IPS-18a (cell line): Measurements from ENCODE around the gene IPO4.

Experiments
- H3K27ac ChIP-seq: one replicate; pipeline ENCODE4 v1.5.1; 2013; ENCODE audit warnings: low read length
- H3K27me3 ChIP-seq: one replicate; pipeline ENCODE4 v1.6.1; 2013; ENCODE audit warnings: mild to moderate bottlenecking, low read length; ENCODE audit not compliant: control insufficient read depth, insufficient read depth
- H3K36me3 ChIP-seq: one replicate; pipeline ENCODE4 v1.6.1; 2013; ENCODE audit warnings: low read depth, low read length; ENCODE audit not compliant: control insufficient read depth
- H3K4me1 ChIP-seq: one replicate; pipeline ENCODE4 v1.6.1; 2013; ENCODE audit warnings: low read depth, low read length; ENCODE audit not compliant: control insufficient read depth
- H3K4me3 ChIP-seq: one replicate; pipeline ENCODE4 v1.5.1; 2013; ENCODE audit warnings: low read length
- H3K9ac ChIP-seq: one replicate; pipeline ENCODE4 v1.6.1; 2013; ENCODE audit warnings: mild to moderate bottlenecking, low read length, moderate library complexity
- H3K9me3 ChIP-seq: one replicate; pipeline ENCODE4 v1.6.1; 2013; ENCODE audit warnings: low read depth, low read length; ENCODE audit not compliant: control insufficient read depth

Gene IPO4

DNA sequence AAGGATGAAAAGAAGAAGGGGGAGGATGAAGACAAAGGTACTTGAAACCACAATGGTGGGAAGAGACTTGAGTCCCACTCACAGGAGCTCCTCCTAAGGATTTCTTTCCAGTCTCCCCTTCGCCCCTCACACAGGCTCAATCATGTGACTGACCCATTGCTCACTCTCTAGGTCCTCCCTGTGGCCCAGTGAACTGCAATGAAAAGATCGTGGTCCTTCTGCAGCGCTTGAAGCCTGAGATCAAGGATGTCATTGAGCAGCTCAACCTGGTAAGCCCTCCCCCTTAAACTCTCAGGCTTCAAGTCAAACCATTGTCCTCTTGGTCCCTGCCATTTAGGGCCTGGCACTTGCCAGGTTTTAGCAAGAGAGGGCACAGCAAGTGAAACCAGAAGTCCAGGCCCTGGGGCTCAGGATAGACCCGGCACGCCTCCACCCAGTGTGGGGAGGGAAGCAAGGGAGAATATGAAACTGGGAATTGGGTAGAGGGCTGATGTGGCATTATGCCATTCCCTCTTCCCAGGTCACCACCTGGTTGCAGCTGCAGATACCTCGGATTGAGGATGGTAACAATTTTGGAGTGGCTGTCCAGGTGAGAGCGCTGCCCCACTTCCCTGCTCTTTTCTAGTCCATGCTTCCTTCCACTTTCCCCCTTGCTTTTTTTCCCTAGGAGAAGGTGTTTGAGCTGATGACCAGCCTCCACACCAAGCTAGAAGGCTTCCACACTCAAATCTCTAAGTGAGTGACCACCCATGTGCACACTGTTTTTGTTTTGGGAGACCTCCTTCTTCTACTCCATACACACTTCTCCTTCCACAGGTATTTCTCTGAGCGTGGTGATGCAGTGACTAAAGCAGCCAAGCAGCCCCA, 50.9 kb downstream of the IPO4 start:
- Histone ChIP-seq H3K9ac (no peak overlapping the region), H3K27me3 (no peaks in the 10 kb centered on the region), H3K4me3 (no peak overlapping the region), H3K27ac (no peak overlapping the region), H3K9me3 (no peaks in the 10 kb centered on the region), H3K4me1 (peaks cover 11% of the 10 kb centered on the region), H3K36me3 (peaks cover 21% of the 10 kb centered on the region)

DNA sequence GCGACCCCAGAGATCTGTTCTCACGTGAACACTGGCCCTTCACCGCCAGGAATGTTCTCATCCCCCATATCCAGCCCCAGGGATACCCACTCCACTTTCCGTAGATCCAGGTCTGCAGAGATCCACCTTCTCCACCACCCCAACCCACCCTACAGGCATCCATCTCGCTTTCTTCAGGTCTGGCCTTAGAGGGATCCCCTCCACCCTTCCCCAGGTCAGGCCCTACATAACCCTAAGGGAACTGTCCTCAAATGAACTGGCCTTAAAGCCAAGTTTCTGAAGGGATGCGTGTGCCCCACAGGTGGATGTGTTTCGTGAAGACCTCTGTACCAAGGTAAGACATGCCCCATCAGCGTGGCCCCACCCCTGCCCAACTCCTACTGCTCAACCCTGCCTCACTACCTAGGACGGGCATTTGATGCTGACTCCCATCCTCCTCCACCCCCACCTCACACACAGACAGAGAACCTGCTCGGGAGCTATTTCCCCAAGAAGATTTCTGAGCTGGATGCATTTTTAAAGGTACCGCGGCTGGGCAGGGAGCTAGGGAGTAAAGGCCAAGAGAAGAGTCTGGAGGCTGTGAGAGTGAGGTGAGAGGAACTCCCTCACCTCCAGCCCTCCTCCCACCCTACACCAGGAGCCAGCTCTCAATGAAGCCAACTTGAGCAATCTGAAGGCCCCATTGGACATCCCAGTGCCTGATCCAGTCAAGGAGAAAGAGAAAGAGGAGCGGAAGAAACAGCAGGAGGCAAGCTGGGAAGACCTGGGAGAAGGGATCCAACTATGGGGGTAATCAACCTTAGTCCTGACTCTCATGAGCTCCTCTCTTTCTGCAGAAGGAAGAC, 51.7 kb downstream of the IPO4 start:
- no peaks in the 10 kb centered on the region for H3K27me3 ChIP-seq
- H3K4me1 ChIP-seq: peaks cover 11% of the 10 kb centered on the region
- H3K4me3 ChIP-seq: peak overlapping the region; percentile 78
- H3K9me3 ChIP-seq: no peaks in the 10 kb centered on the region
- H3K9ac ChIP-seq: no peak overlapping the region
- H3K27ac ChIP-seq: no peak overlapping the region
- H3K36me3 ChIP-seq: peaks cover 21% of the 10 kb centered on the region

DNA sequence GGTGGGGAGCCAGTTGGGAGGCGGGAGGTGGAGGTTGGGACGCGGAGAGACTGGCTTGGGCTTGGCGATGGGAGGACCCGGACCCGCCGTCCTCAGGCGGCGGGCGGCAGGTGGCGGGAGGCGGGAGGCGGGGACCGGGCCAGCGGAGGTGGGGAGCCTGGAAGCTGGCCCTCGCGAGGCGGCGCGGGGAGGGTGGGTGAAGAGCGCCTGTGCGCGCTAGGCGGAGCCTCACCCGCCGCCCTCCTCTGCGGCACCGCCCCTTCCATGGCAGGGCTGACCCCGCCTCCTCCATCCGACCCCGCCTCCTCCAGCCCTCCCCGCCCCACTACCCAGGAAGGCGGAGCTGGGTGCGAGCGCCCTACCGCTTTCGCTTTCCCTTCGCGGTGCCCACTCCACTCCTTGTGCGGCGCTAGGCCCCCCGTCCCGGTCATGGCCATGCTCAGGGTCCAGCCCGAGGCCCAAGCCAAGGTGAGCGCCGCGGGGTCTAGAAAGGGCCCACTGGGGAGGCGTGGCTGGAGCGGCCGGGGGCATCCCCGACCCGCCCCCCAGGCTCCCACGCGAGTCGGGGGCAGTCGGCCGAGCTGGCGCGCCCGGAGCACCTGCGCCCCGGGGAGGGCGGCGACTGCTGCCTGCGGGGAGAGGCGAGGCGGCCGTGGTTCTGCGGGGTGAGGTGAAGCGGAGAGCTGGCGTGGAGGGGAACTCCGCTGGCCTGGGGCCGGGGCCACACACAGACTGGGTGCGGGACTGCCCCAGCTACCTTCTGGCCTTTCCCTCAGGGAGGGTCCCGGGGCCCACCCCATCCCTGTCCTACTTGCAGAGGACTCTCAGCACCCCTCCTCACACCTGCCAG, 52.6 kb downstream of the IPO4 start, which contains the start of gene PSME1:
TSS of gene PSME1 (plus strand) at position 361 of the 850 bp plus-strand sequence. CDS start at position 430, 69 bp downstream.
- Histone ChIP-seq H3K27me3 (no peaks in the 10 kb centered on the region), H3K4me1 (peaks cover 11% of the 10 kb centered on the region), H3K9ac (peak within 1 kb of the TSS; percentile 60), H3K4me3 (peak within 1 kb of the TSS; percentile 78), H3K9me3 (no peaks in the 10 kb centered on the region), H3K27ac (no peak within 1 kb of the TSS), H3K36me3 (peaks cover 21% of the 10 kb centered on the region)

DNA sequence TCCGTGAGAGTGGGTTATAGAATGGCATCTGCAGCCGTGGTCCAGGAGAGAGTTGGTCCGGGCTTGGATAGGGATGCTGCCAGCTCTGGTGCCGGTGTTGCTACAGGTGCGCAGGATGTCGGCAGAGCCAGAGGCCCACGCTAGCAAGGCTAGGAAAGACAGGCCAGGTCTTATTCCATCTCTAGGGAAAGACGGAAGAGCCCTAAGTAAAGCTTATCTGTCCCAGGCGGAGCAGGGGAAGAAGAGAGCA, 53.1 kb downstream of the IPO4 start:
- Histone ChIP-seq H3K4me3 (peak overlapping the region; percentile 78), H3K36me3 (peaks cover 21% of the 10 kb centered on the region), H3K9me3 (no peaks in the 10 kb centered on the region), H3K27me3 (no peaks in the 10 kb centered on the region), H3K4me1 (peaks cover 11% of the 10 kb centered on the region), H3K9ac (peak overlapping the region; percentile 19), H3K27ac (no peak overlapping the region)

DNA sequence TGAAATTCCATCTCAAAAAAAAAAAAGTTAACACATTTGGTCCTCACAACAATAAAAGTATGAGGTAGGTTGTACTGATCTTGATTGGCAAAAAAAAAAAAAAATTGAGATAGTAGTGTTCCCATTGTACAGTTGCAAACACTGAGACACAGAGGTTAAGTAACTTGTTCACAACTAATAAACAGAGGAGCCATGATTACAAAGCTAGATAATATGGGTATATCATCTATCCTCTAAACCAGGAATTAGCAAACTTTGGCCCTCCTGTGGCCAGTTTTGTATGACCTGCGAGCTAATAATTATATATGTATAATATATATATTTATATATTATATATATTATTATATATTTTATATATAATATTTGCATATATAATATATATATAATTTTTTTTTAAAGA, 54.9 kb downstream of the IPO4 start:
- no peak overlapping the region for H3K27ac ChIP-seq
- H3K9ac ChIP-seq: no peak overlapping the region
- peaks cover 6% of the 10 kb centered on the region for H3K4me1 ChIP-seq
- H3K9me3 ChIP-seq: no peaks in the 10 kb centered on the region
- H3K27me3 ChIP-seq: no peaks in the 10 kb centered on the region
- no peak overlapping the region for H3K4me3 ChIP-seq
- peaks cover 12% of the 10 kb centered on the region for H3K36me3 ChIP-seq

DNA sequence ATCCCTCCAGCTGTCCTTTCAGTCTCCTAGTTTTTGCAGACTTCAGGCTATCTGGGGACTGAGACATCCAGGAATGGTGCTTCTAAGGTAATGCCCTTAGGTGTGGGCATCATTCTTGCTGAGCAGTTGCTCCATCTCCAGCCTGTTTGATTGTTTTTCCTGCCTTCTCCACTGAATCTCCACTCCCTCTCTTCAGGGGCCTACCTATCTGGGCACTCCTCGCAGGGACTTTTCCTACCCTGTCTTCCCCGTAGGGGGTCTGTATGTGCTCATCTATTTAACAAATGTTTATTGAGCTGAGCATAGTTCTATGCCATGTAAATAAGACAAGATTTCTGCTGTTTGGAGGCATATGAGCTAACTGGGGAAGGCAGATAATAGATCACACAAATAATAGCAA, 55.6 kb downstream of the IPO4 start:
- H3K27ac ChIP-seq: no peak overlapping the region
- H3K27me3 ChIP-seq: no peaks in the 10 kb centered on the region
- peaks cover 6% of the 10 kb centered on the region for H3K4me1 ChIP-seq
- H3K9me3 ChIP-seq: no peaks in the 10 kb centered on the region
- no peak overlapping the region for H3K4me3 ChIP-seq
- H3K36me3 ChIP-seq: peaks cover 4% of the 10 kb centered on the region
- H3K9ac ChIP-seq: no peak overlapping the region

DNA sequence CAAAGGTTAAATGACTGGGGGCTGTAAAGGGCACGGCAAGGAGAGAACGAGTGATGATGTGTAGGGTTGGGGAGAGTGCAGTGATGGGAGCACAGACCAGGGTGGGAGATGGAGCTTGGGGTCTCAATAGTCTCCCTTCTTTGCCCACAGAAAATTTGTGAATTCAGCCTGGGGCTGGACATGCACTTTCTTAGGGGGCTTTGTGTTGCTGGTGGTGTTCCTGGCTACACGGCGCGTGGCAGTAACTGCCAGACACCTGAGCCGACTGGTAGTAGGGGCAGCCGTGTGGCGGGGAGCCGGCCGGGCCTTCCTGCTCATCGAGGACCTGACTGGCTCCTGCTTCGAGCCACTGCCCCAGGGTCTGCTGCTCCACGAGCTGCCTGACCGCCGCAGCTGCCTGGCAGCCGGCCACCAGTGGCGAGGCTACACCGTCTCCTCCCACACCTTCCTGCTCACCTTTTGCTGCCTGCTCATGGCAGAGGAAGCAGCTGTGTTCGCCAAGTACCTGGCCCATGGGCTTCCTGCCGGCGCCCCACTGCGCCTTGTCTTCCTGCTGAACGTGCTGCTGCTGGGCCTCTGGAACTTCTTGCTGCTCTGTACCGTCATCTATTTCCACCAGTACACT, 56.4 kb downstream of the IPO4 start:
- no peak overlapping the region for H3K4me3 ChIP-seq
- no peaks in the 10 kb centered on the region for H3K27me3 ChIP-seq
- no peak overlapping the region for H3K27ac ChIP-seq
- no peaks in the 10 kb centered on the region for H3K36me3 ChIP-seq
- H3K4me1 ChIP-seq: peaks cover 5% of the 10 kb centered on the region
- H3K9ac ChIP-seq: no peak overlapping the region
- no peaks in the 10 kb centered on the region for H3K9me3 ChIP-seq

DNA sequence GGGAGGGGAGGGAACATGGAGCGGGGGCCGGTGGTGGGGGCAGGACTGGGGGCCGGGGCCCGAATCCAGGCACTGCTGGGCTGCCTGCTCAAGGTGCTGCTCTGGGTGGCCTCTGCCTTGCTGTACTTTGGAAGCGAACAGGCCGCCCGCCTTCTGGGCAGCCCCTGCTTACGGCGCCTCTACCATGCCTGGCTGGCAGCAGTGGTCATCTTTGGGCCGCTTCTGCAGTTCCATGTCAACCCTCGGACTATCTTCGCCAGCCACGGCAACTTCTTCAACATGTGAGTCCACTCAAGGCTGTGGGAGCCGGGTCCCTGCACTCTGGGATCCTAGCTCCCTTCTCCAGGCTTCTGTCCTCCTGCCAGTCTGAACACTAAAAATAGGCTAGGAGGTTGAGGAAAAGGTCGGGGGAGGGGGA, 57.1 kb downstream of the IPO4 start:
- H3K9me3 ChIP-seq: no peaks in the 10 kb centered on the region
- H3K27ac ChIP-seq: no peak overlapping the region
- H3K27me3 ChIP-seq: no peaks in the 10 kb centered on the region
- no peaks in the 10 kb centered on the region for H3K36me3 ChIP-seq
- no peak overlapping the region for H3K4me3 ChIP-seq
- no peaks in the 10 kb centered on the region for H3K4me1 ChIP-seq
- no peak overlapping the region for H3K9ac ChIP-seq

DNA sequence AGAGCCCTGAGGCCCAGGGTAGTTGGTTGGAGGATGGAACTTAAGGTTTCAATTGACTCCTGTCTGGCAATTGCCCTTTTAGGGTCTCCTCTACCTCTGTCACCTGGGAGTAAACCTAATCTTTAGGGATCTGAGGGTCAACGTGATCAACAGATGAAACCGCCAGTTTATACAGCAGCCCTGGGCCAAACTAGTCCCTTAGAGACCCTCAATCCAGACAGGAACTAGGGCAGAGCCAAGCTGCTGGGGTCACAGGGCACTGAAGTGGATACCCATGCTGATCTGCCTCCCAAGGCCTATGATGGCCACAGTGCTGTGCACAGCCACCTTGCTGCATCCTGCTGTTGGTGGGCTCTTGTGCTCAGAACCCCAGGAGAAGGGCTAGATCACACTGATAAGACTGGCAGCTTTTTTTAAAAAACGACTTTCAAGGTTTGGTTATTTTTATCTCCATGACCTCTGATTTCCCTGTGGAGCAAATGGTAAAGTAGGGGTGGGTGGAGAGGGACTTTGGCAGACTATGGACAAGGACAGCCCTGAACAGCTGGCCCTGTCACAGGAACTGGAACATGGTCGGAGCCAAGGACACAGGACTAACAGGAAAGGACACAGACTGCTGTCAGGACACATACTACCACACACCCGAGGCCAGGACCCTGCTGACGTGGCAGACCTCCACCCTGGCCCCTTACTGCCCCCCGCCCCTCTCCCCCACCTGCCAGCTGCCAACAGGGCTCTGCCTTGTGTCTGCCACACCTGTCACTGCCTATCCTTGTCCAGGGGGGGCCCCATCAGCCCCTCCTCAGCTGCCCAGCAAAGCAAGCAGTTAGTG, 57.7 kb downstream of the IPO4 start:
- no peaks in the 10 kb centered on the region for H3K27me3 ChIP-seq
- no peaks in the 10 kb centered on the region for H3K9me3 ChIP-seq
- H3K27ac ChIP-seq: no peak overlapping the region
- no peaks in the 10 kb centered on the region for H3K36me3 ChIP-seq
- no peak overlapping the region for H3K4me3 ChIP-seq
- H3K9ac ChIP-seq: no peak overlapping the region
- no peaks in the 10 kb centered on the region for H3K4me1 ChIP-seq

DNA sequence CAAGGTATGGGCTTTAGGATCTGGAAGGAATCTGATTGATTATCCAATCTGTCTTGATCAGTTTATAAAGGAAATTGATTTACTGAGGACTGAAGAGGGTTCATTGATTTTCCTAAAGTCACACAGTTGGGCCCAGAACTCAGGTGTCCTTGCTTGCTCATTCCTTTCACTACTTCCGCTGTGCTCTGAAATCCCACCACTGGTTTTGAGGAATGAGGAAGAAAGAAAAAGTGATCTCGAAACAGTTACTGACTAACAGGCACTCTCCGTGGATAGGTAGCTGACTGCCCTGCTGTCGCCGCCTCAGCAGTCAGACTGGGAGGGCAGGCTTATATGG, 58.3 kb downstream of the IPO4 start, which contains the start of gene FITM1:
TSS of gene FITM1 (plus strand) at position 280 of the 337 bp plus-strand sequence. CDS start 905 bp downstream, outside the sequence.
- Histone ChIP-seq H3K27ac (no peak within 1 kb of the TSS), H3K27me3 (no peaks in the 10 kb centered on the region), H3K9ac (no peak within 1 kb of the TSS), H3K4me1 (no peaks in the 10 kb centered on the region), H3K9me3 (no peaks in the 10 kb centered on the region), H3K4me3 (no peak within 1 kb of the TSS), H3K36me3 (no peaks in the 10 kb centered on the region)
